HG03432 (cell line): ENCODE measurements around the gene BMAL1.
"Not testable (repeated sequence)": the region's sequence is repeated elsewhere in the genome, so short reads cannot be mapped to it uniquely, and the experiment has no call there.

ENCODE experiments used
- ATAC-seq: cut with Tn5 transposase; IDR thresholded peaks from one replicate; pipeline ENCODE4 v1.9.1; 2021; ENCODE audit warnings: mild to moderate bottlenecking, moderate library complexity; ENCODE audit not compliant: unreplicated experiment

The BMAL1 gene

DNA sequence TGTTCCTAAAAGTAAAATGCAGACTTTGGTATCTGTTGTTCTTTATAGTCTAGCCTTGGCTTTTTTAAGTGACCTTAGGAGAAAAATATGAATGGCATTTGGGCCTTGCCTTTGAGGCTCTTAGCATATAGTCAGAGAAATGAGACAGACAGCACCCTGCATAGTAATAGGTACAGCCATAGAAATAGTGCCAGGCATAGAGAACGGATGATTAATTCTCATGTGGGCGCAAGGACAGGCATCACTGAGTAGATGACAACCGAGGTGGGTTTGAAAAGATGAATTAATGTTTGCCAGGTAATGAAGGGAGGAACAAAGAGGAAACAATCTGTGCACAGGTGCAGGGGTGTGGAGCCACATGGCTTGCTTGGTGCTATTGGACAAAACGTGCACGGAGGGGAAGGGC, 90.5 kb downstream of the BMAL1 start:
- ATAC-seq, result no peak

DNA sequence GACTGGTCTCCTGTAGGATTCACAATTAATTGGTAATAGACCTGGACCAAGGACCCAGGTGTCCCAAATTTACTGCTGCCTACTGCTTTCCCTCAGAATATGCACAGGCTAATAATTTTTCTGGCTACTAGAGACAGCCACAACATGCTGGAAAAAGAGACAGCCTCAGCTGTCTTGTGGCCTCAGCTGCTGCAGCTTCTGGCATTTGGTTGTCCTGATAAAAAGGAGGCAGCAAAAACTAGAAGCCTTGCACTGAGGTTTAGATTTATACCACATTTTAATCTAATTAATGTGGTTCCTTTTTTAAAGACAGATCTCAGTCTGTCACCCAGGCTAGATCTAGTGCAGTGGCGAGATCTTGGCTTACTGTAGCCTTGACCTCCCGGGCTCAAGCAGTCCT, 95.6 kb downstream of the BMAL1 start:
- ATAC-seq, result no peak

DNA sequence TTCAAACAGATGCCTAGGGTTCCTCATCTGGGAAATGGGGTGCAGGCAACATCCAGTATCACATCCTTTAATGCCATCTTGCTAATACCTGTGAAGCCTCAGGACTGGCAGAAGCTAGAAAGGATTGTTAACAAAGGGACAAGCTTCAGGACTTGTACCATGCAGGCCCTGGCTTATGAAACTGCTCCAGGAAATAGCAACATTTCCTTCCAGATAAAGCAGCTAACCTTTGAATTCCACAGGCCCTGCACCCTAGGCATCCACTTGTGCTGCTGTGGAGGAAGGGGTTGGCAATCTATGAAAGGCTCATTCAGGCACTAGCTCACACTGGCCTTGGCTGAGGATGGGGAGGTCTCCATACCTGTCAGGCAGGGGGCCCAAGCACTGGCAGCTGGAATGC, 98.2 kb downstream of the BMAL1 start:
- ATAC-seq, result no peak

DNA sequence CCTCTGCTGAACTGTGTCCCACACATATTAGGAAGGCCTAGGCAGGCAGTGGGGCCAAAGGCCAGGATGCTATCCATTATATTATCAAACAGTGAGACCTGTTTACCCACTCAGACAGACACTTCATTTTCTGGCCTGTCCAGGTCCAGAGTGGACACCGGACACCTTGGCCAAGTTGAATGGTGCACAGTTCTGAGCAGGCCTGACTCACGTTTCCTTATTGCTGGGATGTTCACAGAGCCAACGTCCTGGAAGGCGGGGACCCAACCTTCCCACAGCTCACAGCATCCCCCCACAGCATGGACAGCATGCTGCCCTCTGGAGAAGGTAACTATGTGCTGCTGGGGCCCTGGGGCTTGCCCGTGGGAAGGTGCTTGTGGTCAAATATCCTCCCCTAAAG, 98.8 kb downstream of the BMAL1 start:
- ATAC-seq, result no peak

DNA sequence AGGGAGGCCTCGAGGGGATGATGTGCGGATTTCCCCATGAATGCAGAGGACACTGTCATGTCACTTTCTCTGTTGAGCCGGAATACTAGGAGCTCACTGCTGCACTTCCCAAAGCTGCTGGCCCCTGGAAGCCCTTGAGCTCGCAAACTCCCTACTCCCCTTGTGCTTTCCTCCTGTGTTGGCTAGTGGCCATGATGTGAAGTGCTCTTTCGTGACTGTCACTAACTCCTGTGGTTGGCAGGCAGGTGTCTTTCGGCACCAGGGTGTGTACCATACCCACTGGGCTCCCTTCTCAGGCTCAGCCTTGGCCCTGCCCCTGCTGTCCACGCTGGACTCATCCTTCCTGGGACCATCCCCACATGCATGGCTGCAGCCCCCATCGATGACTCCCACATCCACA, 99.2 kb downstream of the BMAL1 start:
- no peak for ATAC-seq

DNA sequence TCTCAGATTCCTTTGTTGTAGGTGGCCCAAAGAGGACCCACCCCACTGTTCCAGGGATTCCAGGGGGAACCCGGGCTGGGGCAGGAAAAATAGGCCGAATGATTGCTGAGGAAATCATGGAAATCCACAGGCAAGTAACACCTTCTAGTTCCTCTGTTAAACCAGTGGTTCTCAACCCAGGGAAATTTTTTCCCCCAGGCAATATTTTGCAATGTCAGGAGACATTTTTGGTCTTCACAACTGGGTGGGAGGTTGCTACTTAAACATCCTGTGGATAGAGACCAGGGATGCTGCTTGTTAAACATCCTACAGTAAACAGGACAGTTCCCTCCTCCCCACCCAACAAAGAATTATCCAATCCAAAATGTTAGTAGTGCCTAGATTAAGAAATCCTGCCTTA, 100.7 kb downstream of the BMAL1 start:
- ATAC-seq, result no peak

DNA sequence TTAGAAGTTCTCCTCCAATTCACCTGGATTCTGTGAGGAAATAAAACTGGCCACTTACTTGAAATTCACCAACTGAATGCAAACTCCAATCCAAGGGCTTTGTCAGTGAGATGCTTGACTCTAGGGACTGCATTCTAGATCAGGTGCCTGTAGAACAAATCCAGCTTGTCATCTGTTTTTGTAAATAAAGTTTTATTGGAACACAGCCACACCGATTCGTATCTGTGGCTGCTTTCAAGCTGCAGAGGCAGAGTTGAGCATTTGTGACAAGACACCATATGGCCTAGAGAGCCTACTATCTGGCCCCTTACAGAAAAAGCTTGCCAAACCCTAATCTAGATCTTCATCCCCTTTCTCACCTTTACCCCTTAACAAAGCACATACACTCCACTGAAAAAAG, 103.1 kb downstream of the BMAL1 start:
- ATAC-seq, result no peak

DNA sequence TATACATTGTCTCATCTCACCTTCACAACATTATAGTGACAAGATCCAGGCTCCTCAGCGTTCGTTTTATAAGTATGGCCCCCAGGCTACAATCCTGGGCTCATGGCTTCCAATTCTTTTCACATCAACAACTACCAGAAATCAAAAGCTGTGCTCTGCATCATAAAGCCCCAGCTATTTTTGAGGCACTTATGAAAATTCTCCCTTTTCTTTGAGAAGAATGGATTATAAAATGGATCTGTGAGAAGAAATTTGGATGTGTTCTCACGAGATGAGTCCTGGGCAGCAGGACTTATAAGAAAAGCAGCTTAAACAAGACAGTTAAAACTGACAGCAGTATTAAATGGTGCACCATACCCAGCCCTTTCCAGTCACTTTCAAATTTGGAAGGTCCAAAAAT, 105.2 kb downstream of the BMAL1 start:
- ATAC-seq, result no peak

DNA sequence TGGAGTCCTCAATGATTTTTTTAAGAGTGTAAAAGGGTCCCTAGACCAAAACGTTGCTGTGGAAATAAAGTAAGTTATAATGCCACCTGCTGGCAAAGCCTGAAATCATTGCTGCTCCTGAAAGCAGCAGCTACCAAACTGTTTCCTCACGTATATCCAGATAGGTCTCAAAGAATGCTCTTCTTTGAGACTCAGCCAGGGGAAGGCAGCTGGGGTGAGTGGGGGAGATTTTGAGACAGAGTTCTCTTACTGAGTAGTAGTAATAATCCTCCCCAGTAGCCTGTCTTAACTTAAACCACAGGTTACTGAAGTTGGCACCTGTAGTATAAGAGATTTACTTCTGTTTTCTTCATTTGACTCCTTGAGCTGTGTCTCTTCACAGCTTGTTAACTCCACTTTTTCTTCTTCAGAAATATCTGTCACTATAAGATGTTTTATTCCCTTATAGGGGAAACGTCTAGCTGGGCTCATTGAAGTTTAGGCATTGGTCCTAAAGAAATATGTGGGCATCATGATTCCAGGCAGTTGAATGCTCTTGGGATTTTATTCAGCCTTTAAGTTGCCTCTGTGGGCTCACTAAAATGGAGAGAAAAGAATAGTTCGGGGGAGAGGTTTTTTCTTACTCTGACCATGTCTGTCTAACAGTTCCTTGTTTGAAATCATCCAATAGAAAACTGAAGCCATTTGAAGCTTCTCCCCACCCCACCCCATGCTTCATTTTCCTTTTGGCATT, 107.5 kb downstream of the BMAL1 start:
- peak; percentile 60 for ATAC-seq

DNA sequence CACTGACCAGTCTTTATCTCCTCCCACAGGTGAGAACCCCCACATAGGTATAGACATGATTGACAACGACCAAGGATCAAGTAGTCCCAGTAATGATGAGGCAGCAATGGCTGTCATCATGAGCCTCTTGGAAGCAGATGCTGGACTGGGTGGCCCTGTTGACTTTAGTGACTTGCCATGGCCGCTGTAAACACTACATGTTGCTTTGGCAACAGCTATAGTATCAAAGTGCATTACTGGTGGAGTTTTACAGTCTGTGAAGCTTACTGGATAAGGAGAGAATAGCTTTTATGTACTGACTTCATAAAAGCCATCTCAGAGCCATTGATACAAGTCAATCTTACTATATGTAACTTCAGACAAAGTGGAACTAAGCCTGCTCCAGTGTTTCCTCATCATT, 109.0 kb downstream of the BMAL1 start:
- no peak for ATAC-seq

DNA sequence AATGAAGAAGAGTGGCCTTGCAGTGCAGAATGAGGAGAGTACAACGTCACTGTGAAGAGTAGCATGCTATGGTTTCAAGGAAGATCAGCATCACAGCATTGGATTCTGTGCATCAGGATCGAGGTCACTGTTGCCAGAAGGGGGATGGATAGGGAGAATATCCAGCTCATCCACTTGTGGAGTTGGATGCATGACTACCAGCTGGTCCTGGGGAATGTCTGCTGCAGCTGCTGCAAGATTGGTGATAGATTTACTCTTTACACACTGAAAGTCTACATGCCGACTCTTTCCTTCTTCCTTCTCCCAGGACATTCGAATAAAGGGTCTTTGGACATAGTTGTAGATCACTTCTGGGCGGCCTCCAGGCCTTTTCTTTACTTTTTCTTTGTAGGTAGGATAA, 111.2 kb downstream of the BMAL1 start:
- ATAC-seq, result no peak

DNA sequence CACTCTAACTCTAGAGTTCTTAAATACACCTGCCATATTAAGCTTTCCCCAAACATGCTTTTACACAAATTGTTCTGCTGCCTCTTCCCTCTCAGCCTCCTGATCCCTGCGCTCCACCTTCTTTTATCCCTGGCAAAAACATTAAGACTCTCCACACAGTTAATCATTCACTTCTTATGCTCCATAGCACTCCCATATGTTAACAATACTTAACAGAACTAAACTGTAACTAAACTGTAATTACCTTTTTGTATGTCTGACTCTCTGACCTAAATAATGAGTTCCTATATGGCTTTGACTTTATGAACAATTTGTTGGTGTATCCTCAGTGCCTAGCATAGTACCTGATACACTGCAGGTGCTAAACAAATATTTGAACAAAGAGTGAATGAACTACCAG, 113.6 kb downstream of the BMAL1 start:
- no peak for ATAC-seq

DNA sequence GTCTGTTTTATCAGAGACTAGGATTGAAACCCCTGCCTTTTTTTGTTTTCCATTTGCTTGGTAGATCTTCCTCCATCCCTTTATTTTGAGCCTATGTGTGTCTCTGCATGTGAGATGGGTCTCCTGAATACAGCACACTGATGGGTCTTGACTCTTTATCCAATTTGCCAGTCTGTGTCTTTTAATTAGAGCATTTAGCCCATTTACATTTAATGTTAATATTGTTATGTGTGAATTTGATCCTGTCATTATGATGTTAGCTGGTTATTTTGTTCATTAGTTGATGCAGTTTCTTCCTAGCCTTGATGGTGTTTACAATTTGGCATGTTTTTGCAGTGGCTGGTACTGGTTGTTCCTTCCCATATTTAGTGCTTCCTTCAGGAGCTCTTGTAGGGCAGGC, 120.7 kb downstream of the BMAL1 start:
- ATAC-seq, result not testable (repeated sequence)

DNA sequence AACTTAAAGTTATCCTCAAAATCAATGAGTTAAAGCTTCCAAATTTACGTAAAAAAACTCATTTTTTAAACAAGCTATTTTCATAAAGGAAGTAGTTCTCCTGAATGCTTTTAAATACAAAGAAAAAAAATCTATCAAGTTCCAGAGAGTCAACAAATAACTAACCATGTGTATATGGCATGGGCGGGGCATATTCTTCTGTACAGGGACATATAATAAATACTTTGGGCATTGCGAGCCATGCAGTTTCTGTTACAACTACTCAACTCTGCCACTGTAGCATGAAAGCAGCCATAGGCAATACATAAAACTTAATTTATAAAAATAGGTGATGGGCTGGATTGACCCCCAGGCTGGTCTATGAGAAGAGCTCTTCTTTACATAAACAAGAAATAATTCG, 127.6 kb downstream of the BMAL1 start:
- no peak for ATAC-seq

DNA sequence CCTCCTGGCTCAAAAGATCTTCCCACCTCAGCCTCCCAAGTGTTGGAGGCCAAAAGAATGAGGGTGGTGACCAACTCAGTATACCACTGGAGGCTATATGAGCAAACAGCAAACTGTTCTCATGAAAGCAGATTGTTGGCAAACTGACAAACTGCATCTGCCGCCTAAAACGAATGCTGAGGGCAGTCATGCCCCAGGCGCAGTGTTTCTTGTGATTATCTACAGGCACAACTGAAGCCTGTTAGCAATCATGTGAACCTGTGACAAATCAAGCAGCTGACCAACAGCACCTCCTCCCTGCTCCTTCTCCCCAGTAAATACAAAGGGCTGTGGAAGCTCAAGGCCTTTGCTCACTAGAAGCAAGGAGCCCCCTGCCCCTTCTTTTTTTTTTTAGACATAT, 137.6 kb downstream of the BMAL1 start:
- no peak for ATAC-seq

DNA sequence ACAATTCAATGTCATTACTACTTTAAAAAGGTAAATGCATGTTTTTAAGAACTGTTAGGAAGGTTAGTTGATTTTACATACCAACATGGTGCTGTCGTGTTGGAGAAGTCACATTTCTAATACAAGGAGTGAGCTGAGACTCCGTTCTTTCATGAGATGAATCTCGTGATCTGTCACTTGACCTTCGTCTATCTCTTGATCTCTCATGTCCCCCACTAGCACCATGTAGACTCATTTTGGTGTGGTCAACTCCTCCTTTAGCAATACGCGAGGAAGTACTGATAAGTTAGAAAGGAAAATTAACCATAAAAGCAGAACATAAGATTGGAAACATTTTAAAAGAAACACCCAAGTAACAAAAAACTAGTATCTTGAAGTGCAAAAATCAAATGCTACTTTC, 144.0 kb downstream of the BMAL1 start:
- ATAC-seq, result no peak

DNA sequence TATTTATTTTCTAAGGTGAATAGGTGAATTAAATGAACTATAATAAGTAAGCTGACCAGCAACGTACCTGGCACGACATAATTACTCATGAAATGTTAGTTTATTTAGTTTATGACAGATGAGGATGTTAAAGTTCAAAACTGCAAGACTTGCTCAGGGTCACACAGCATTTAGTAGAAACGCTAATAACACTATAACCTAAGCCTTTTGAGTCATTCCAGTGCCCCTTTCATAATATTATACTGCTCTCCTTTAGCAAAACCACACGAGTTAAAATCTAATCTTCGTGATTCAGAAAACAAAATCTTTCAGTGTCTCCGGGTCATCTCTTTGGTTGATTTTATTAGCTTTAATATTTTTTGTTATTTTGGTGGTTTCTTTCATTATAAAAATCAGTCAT, 145.8 kb downstream of the BMAL1 start:
- no peak for ATAC-seq

DNA sequence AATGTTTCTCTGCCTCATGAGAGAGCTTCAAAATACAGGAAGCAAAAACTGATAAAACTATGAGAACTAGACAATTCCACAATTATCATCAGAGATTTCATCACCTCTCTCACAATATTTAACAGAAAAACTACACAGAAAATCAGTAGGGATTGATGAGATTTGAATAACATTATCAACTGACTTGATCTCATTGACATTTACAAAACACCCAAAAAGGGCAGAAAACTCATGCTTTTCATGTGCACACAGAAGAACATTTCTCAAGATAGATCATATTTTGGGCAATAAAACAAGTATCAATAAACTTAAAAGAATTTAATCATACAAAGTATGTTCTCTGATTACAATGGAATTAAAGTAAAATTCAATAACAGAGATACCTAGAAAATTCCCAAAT, 149.8 kb downstream of the BMAL1 start:
- no peak for ATAC-seq

DNA sequence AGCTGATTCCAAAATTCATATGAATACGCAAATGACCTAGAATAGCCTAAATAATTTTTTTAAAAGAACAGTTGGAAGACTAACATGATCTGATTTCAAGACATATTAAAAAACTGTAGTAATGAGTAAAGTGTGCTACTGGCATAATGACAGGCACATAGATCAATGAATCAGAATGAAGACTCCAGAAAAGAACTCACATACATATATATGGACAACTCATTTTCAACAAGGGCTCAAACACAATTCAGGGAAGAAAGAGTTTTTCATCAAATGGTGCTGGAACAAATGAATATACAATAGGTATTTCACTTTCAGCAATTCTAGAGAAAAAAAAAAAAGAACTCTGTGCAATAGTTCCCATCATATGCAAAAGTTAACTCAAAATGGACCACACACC, 151.7 kb downstream of the BMAL1 start:
- no peak for ATAC-seq

DNA sequence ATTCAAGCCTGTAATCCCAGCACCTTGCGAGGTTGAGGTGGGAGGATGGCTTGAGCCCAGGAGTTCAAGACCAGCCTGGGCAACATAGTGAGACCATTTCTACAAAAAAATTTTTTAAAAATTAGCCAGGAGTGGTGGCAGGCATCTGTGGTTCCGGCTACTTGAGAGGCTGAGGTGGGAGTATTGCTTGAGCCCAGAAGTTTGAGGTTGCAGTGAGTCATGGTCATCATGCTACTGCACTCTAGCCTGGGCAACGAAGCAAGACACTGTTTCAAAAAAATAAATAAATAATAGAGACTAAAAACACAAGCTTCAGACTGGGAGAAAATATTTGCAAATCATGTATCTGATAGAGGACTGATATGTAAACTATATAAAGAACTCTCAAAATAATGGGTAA, 152.2 kb downstream of the BMAL1 start:
- no peak for ATAC-seq

DNA sequence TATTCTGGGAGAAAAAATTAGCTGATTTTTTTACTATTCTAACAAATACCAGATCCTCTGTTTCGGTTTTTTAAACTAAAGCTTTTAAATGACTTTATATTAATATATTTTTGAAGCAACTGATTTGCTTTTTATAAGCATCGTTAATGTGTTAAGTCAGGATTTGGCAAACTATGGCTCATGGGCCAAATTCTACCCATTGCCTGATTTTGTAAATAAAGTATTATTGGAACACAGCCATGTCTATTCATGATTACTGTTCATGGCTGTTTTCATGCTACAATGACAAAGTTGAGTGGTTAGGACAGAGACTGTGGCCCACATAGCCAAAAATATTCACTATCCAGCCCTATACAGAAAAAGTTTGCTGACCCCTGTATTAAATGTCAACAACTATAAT, 155.8 kb downstream of the BMAL1 start:
- no peak for ATAC-seq

DNA sequence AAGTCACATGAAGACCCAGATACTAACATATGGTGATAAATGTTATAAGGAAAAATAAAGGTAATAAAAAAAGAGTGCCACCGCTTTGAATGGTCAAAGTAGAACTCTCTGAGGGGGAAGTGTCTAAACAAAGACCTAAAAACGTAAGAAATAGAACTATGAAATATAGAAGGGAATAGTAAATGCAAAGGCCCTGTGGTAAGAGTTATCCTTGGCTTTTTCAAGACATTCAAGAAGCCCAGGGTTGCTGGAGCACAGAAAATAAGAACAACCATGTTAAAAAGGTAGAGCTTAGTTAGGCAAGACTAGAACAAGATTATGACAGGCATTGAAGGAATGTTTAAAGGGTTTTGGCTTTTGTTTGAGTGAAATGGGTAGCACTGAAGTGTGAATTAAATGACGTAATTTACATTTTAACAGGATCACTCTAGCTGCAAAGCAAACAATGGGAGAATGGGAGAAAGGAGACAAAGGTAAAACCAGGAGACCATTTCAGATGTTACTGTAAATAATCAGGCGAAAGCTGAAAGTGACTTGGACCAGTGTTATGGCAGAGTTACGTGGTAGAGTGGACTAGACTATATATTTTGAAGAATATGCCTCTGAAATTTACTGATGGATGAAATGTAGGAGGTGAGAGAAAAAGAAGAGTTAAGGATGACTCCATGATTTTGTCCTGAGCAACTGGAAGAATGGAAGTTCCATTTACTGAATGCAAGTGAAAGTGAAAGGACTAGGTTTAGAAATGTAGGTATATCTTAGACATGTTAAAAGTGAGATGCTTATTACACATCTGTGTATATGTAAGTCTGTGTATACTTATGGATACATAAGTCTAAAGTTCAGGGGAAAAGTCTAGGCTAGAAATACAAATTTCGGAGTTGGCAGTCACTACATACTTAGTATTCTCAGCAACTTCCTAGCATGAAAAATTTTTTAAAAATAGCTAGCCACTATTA, 156.9 kb downstream of the BMAL1 start:
- no peak for ATAC-seq
